H9 (cell line): ENCODE measurements around the gene TUBA1A. TPM values are rescaled to one million over a fixed set of nuclear protein-coding genes. Genes with fewer than 3 reads are reported as not detected.

Experiments used
- DNase-seq: peaks from one replicate; pipeline ENCODE4 v3.0.0-alpha.2; 2017
- H2AFZ ChIP-seq: one replicate; pipeline ENCODE4 v1.6.1; 2013; ENCODE audit warnings: mild to moderate bottlenecking, low read length, control low read depth, moderate library complexity
- H2AK5ac ChIP-seq: 2 replicates; pipeline ENCODE4 v1.6.1; 2013; ENCODE audit warnings: low read length, control low read depth, mixed read lengths; ENCODE audit not compliant: insufficient read length
- H2BK120ac ChIP-seq: one replicate; pipeline ENCODE4 v1.6.1; 2013; ENCODE audit warnings: low read depth, mild to moderate bottlenecking, low read length, control low read depth, inconsistent platforms; ENCODE audit not compliant: poor library complexity, severe bottlenecking
- H2BK12ac ChIP-seq: 2 replicates; pipeline ENCODE4 v1.6.1; 2013; ENCODE audit warnings: low read length, control low read depth, mixed read lengths, low read depth; ENCODE audit not compliant: insufficient read length
- H2BK15ac ChIP-seq: 2 replicates; pipeline ENCODE4 v1.6.1; 2013; ENCODE audit warnings: low read depth, low read length, control low read depth
- H2BK20ac ChIP-seq: one replicate; pipeline ENCODE4 v1.6.1; 2013; ENCODE audit warnings: low read depth, mild to moderate bottlenecking, low read length, control low read depth, inconsistent platforms; ENCODE audit not compliant: poor library complexity, severe bottlenecking
- H2BK5ac ChIP-seq: 2 replicates; pipeline ENCODE4 v1.6.1; 2013; ENCODE audit warnings: low read length, control low read depth, mixed read lengths; ENCODE audit not compliant: insufficient read length
- H3K14ac ChIP-seq: 2 replicates; pipeline ENCODE4 v1.6.1; 2013; ENCODE audit warnings: low read length, control low read depth; ENCODE audit not compliant: insufficient read depth
- H3K18ac ChIP-seq: 2 replicates; pipeline ENCODE4 v1.6.1; 2013; ENCODE audit warnings: low read depth, mild to moderate bottlenecking, mixed read lengths, low read length, control low read depth; ENCODE audit not compliant: insufficient read length
- H3K23ac ChIP-seq: 2 replicates; pipeline ENCODE4 v1.6.1; 2013; ENCODE audit warnings: low read length, control low read depth, mixed read lengths, low read depth; ENCODE audit not compliant: insufficient read length
- H3K23me2 ChIP-seq: 2 replicates; pipeline ENCODE4 v1.6.1; 2013; ENCODE audit warnings: low read depth, mild to moderate bottlenecking, mixed read lengths, low read length, control low read depth; ENCODE audit not compliant: insufficient read length, poor library complexity, severe bottlenecking
- H3K27ac ChIP-seq: 2 replicates; pipeline ENCODE4 v1.5.1; 2013; ENCODE audit warnings: low read length, control low read depth, mixed read lengths, low read depth; ENCODE audit not compliant: insufficient read length
- H3K27me3 ChIP-seq: 2 replicates; pipeline ENCODE4 v1.6.1; 2013; ENCODE audit warnings: low read length, control low read depth, inconsistent platforms; ENCODE audit not compliant: insufficient read depth
- H3K4ac ChIP-seq: 2 replicates; pipeline ENCODE4 v1.6.1; 2013; ENCODE audit warnings: low read depth, mild to moderate bottlenecking, control low read depth, inconsistent platforms, low read length, moderate library complexity
- H3K4me1 ChIP-seq: 2 replicates; pipeline ENCODE4 v1.6.1; 2013; ENCODE audit warnings: low read length, control low read depth, inconsistent platforms; ENCODE audit not compliant: insufficient read depth
- H3K4me2 ChIP-seq: 2 replicates; pipeline ENCODE4 v1.6.1; 2013; ENCODE audit warnings: low read length, control low read depth, mixed read lengths; ENCODE audit not compliant: insufficient read length, insufficient read depth
- H3K56ac ChIP-seq: 2 replicates; pipeline ENCODE4 v1.6.1; 2013; ENCODE audit warnings: low read depth, mild to moderate bottlenecking, mixed read lengths, low read length, control low read depth; ENCODE audit not compliant: insufficient read length
- H3K79me1 ChIP-seq: 2 replicates; pipeline ENCODE4 v1.6.1; 2013; ENCODE audit warnings: low read depth, mild to moderate bottlenecking, moderate library complexity, low read length, control low read depth, inconsistent platforms; ENCODE audit not compliant: insufficient read depth, poor library complexity, severe bottlenecking
- H3K79me2 ChIP-seq: 2 replicates; pipeline ENCODE4 v1.6.1; 2013; ENCODE audit warnings: low read length, control low read depth, inconsistent platforms; ENCODE audit not compliant: insufficient read depth
- H3K9ac ChIP-seq: 2 replicates; pipeline ENCODE4 v1.6.1; 2013; ENCODE audit warnings: low read length, control low read depth, mixed read lengths; ENCODE audit not compliant: insufficient read length; ENCODE audit errors: extremely low read depth
- H3K9me3 ChIP-seq: one replicate; pipeline ENCODE4 v1.6.1; 2013; ENCODE audit warnings: low read depth, low read length, inconsistent platforms; ENCODE audit not compliant: control insufficient read depth
- H3T11ph ChIP-seq: one replicate; pipeline ENCODE4 v1.6.1; 2013; ENCODE audit warnings: mild to moderate bottlenecking, low read length, control low read depth, inconsistent platforms
- H4K20me1 ChIP-seq: one replicate; pipeline ENCODE4 v1.6.1; 2013; ENCODE audit not compliant: control insufficient read depth, insufficient read length, insufficient read depth
- H4K5ac ChIP-seq: 2 replicates; pipeline ENCODE4 v1.6.1; 2013; ENCODE audit warnings: low read depth, mild to moderate bottlenecking, mixed read lengths, low read length, control low read depth; ENCODE audit not compliant: insufficient read length
- H4K8ac ChIP-seq: replicated peaks from 2 replicates; pipeline ENCODE4 v1.6.1; 2013; ENCODE audit warnings: low read length, control low read depth, mixed read lengths, low read depth; ENCODE audit not compliant: insufficient read length
- H4K91ac ChIP-seq: 2 replicates; pipeline ENCODE4 v1.6.1; 2013; ENCODE audit warnings: low read depth, mild to moderate bottlenecking, moderate library complexity, mixed read lengths, low read length, control low read depth; ENCODE audit not compliant: insufficient read length
- H3K27ac Mint-ChIP-seq, 3 experiments: 2 replicates in 2 of 3; 3 replicates in 1 of 3; pipeline ENCODE4 v1.8.0; 2020 to 2021; ENCODE audit warnings: mixed read lengths in 3 of 3, mild to moderate bottlenecking in 1 of 3, moderate library complexity in 1 of 3
- H3K27me3 Mint-ChIP-seq: 2 replicates; pipeline ENCODE4 v1.8.0; 2021; ENCODE audit warnings: low read depth, mild to moderate bottlenecking, moderate library complexity, mixed read lengths
- H3K36me3 Mint-ChIP-seq, 3 experiments: 2 replicates in 2 of 3; 3 replicates in 1 of 3; pipeline ENCODE4 v1.8.0; 2020 to 2021; ENCODE audit warnings: low read depth in 3 of 3, mixed read lengths in 3 of 3; ENCODE audit not compliant: insufficient read depth in 1 of 3
- H3K4me1 Mint-ChIP-seq, 2 experiments: 2 replicates each; pipeline ENCODE4 v1.8.0; 2020; ENCODE audit warnings: mixed read lengths in 2 of 2
- H3K4me3 Mint-ChIP-seq, 2 experiments: 2 replicates in 1 of 2; 3 replicates in 1 of 2; pipeline ENCODE4 v1.8.0; 2020 to 2021; ENCODE audit warnings: mild to moderate bottlenecking in 2 of 2, mixed read lengths in 2 of 2, moderate library complexity in 1 of 2
- H3K9me3 Mint-ChIP-seq, 2 experiments: 2 replicates in 1 of 2; 3 replicates in 1 of 2; pipeline ENCODE4 v1.8.0; 2020; ENCODE audit warnings: mild to moderate bottlenecking in 2 of 2, mixed read lengths in 2 of 2, moderate library complexity in 1 of 2
- CTCF ChIP-seq: fragments of 200-600 bp; sonication (generic); conservative IDR thresholded peaks from 3 replicates; pipeline ENCODE4 v1.8.0; 2021; ENCODE audit warnings: antibody characterized with exemption, mild to moderate bottlenecking
- WGBS: extraction: QIAGEN DNeasy Blood & Tissue Kit; methylation state at CpG from one replicate; pipeline ENCODE4 v1.1.7; 2013; ENCODE audit warnings: missing lambda C conversion rate, low lambda C conversion rate, mixed read lengths; ENCODE audit not compliant: insufficient read length; ENCODE audit errors: extremely low coverage; 5-methylcytosine and 5-hydroxymethylcytosine counted together
- total RNA-seq: library from RNA; stranded (reverse); gene quantifications from 2 replicates; pipeline ENCODE4 v1.2.1, GENCODE V29; 2021

Gene TUBA1A
- total RNA-seq, 1 experiment from 2014 or later, result 149 TPM

GRCh38 chr12:49160399-49160798, 28.5 kb downstream of the TUBA1A start:
- Histone ChIP-seq H3K27me3 (no peaks in the 10 kb centered on the region), H3K23ac (no peak overlapping the region), H3K79me2 (no peaks in the 10 kb centered on the region), H3K56ac (no peak overlapping the region), H2BK15ac (no peak overlapping the region), H3K23me2 (no peaks in the 10 kb centered on the region), H4K91ac (no peak overlapping the region), H2BK120ac (no peak overlapping the region), H2BK20ac (no peak overlapping the region), H3K27ac (no peak overlapping the region), H3T11ph (no peak overlapping the region), H4K5ac (no peak overlapping the region), H3K9me3 (no peaks in the 10 kb centered on the region), H2AFZ (no peak overlapping the region), H3K9ac (no peak overlapping the region), H4K8ac (no peak overlapping the region), H4K20me1 (no peaks in the 10 kb centered on the region), H3K18ac (no peak overlapping the region), H3K14ac (no peak overlapping the region), H3K4me1 (no peaks in the 10 kb centered on the region; the same call in 1 of the 2 replicates), H3K4me2 (no peak overlapping the region), H2BK5ac (no peak overlapping the region), H3K4ac (no peak overlapping the region), H3K79me1 (no peaks in the 10 kb centered on the region), H2AK5ac (no peak overlapping the region), H2BK12ac (no peak overlapping the region)
- WGBS, result no CpG with 5 or more reads among the region's 2 CpGs
- Mint-ChIP-seq H3K27me3 (no peaks in the 10 kb centered on the region; the same call in 1 of the 2 replicates), H3K27ac (no peak overlapping the region), H3K4me1 (peaks cover 1 to 6% of the 10 kb centered on the region in 2 experiments; a peak in 3 of 4 replicates), H3K36me3 (no peaks in the 10 kb centered on the region), H3K4me3 (no peak overlapping the region), H3K9me3 (no peaks in the 10 kb centered on the region; a peak in 1 of 5 replicates)
- TF ChIP-seq CTCF, result no peak
- DNase-seq, result no peak
